PC-3 (cell line): ENCODE results near the gene SMOC2. TPM values are rescaled to one million over a fixed set of nuclear protein-coding genes. Genes with fewer than 3 reads are reported as not detected.

Experiments
- ATAC-seq: fragments of 200-7000 bp; cut with Tn5 transposase; 2 replicates; pipeline ENCODE4 v1.9.1; 2020; ENCODE audit warnings: mild to moderate bottlenecking, moderate library complexity
- BruUV-seq: library from RNA; stranded (reverse); fragments of 400-500 nt; replicated peaks from 2 replicates; lab custom pipeline; 2021; lab: Mats Ljungman, UMichigan
- CTCF ChIA-PET: fragments of 300-600 bp; sonication (Branson Sonifier 250); formaldehyde crosslinking; loops from one replicate; lab custom pipeline; 2022; ENCODE audit warnings: antibody characterized with exemption; lab: Charles Lee
- POLR2A ChIA-PET: fragments of 300-600 bp; sonication (Branson Sonifier 250); formaldehyde crosslinking; loops from one replicate; lab custom pipeline; 2022; ENCODE audit warnings: antibody characterized with exemption; ENCODE audit not compliant: unreplicated experiment; lab: Charles Lee
- DNase-seq: peaks from one replicate; pipeline ENCODE4 v3.0.0-alpha.2; 2015
- H2AFZ ChIP-seq: fragments of 300-600 bp; sonication (generic); 2 replicates; pipeline ENCODE4 v1.6.0; 2016; ENCODE audit warnings: antibody characterized with exemption, low read length
- H3F3A ChIP-seq: fragments of 300-600 bp; sonication (generic); one replicate; pipeline ENCODE4 v1.6.0; 2017; ENCODE audit warnings: antibody characterized with exemption, low read length, control low read depth, mild to moderate bottlenecking; ENCODE audit not compliant: unreplicated experiment
- H3K27ac ChIP-seq: fragments of 300-600 bp; sonication (generic); 2 replicates; pipeline ENCODE4 v1.5.1; 2016; ENCODE audit warnings: mild to moderate bottlenecking, low read length
- H3K27me3 ChIP-seq: fragments of 300-600 bp; sonication (generic); 2 replicates; pipeline ENCODE4 v1.6.1; 2016; ENCODE audit warnings: low read length, mixed read lengths
- H3K36me3 ChIP-seq: fragments of 300-600 bp; sonication (generic); 2 replicates; pipeline ENCODE4 v1.6.1; 2016; ENCODE audit warnings: low read depth, mixed run types, low read length, mixed read lengths
- H3K4me1 ChIP-seq: fragments of 300-600 bp; sonication (generic); 2 replicates; pipeline ENCODE4 v1.5.1; 2016; ENCODE audit warnings: low read length; ENCODE audit not compliant: insufficient read depth
- H3K4me2 ChIP-seq: fragments of 300-600 bp; sonication (generic); 2 replicates; pipeline ENCODE4 v1.6.0; 2016; ENCODE audit warnings: low read length
- H3K4me3 ChIP-seq: fragments of 300-600 bp; sonication (generic); 2 replicates; pipeline ENCODE4 v1.5.1; 2016; ENCODE audit warnings: mild to moderate bottlenecking, low read length, mixed read lengths
- H3K79me2 ChIP-seq: fragments of 300-600 bp; sonication (generic); 2 replicates; pipeline ENCODE4 v1.6.1; 2017; ENCODE audit warnings: low read length, mixed read lengths
- H3K9ac ChIP-seq: fragments of 300-600 bp; sonication (generic); 2 replicates; pipeline ENCODE4 v1.6.0; 2016; ENCODE audit warnings: mild to moderate bottlenecking, low read length
- H3K9me2 ChIP-seq: fragments of 300-600 bp; sonication (generic); replicated peaks from 2 replicates; pipeline ENCODE4 v1.6.1; 2016; ENCODE audit warnings: mixed run types, low read length, mixed read lengths
- H3K9me3 ChIP-seq: fragments of 300-600 bp; sonication (generic); 2 replicates; pipeline ENCODE4 v1.6.1; 2016; ENCODE audit warnings: low read length, mixed read lengths
- H4K20me1 ChIP-seq: fragments of 300-600 bp; sonication (generic); 2 replicates; pipeline ENCODE4 v1.6.1; 2016; ENCODE audit warnings: low read length, mixed read lengths
- CTCF ChIP-seq: fragments of 300-600 bp; sonication (generic); conservative IDR thresholded peaks from 2 replicates; pipeline ENCODE4 v1.5.1; 2017; ENCODE audit warnings: antibody characterized with exemption, low read depth, mild to moderate bottlenecking, low read length
- EZH2 ChIP-seq: fragments of 300-600 bp; sonication (generic); IDR thresholded peaks from one replicate; pipeline ENCODE4 v1.6.1; 2017; ENCODE audit warnings: antibody characterized with exemption, mild to moderate bottlenecking, low read length; ENCODE audit not compliant: unreplicated experiment
- EZH2phosphoT487 ChIP-seq: fragments of 300-600 bp; sonication (generic); IDR thresholded peaks from 2 replicates; pipeline ENCODE4 v1.6.1; 2018; ENCODE audit warnings: mild to moderate bottlenecking, antibody characterized with exemption, low read length, borderline replicate concordance
- intact Hi-C: fragments of 100-400 bp; cut with micrococcal nuclease; formaldehyde crosslinking; loops from 2 replicates; pipeline ENCODE4 v1.9.0; 2023
- total RNA-seq: library from RNA; depleted of rRNA; stranded (reverse); fragments of >200 nt; gene quantifications from 2 replicates; pipeline ENCODE4 v1.2.3, GENCODE V29; 2014

Gene SMOC2
- total RNA-seq, 1 experiment from 2014 or later = not detected

GRCh38 chr6:168611691-168612090 is 170.7 kb downstream of the SMOC2 start:
- H4K20me1 ChIP-seq = no peaks in the 10 kb centered on the region
- CTCF ChIA-PET = no interaction called here
- H3K9me3 ChIP-seq = no peaks in the 10 kb centered on the region
- TF ChIP-seq EZH2 (no peak), CTCF (no peak), EZH2phosphoT487 (no peak)
- no peaks in the 10 kb centered on the region for H3F3A ChIP-seq
- no peaks in the 10 kb centered on the region for H3K27me3 ChIP-seq
- H3K4me1 ChIP-seq = no peaks in the 10 kb centered on the region
- no peaks in the 10 kb centered on the region for H3K36me3 ChIP-seq
- POLR2A ChIA-PET = no interaction called here
- no peak overlapping the region for H3K9ac ChIP-seq
- no peak overlapping the region for H2AFZ ChIP-seq
- H3K9me2 ChIP-seq = no peaks in the 10 kb centered on the region
- no TSS peak for BruUV-seq
- no peak for ATAC-seq
- H3K27ac ChIP-seq = no peak overlapping the region
- intact Hi-C loops = no loop called here
- no peak overlapping the region for H3K4me3 ChIP-seq
- no peaks in the 10 kb centered on the region for H3K79me2 ChIP-seq
- no peak overlapping the region for H3K4me2 ChIP-seq
- DNase-seq = no peak

GRCh38 chr6:168612586-168612985 is 171.6 kb downstream of the SMOC2 start:
- ChIA-PET POLR2A (no interaction called here), CTCF (no interaction called here)
- no peaks in the 10 kb centered on the region for H3K9me3 ChIP-seq
- H2AFZ ChIP-seq = no peak overlapping the region
- intact Hi-C loops = no loop called here
- H3K4me3 ChIP-seq = no peak overlapping the region
- H3K4me2 ChIP-seq = no peak overlapping the region
- no peak for DNase-seq
- no peaks in the 10 kb centered on the region for H3F3A ChIP-seq
- TF ChIP-seq EZH2phosphoT487 (no peak), CTCF (no peak), EZH2 (no peak)
- no peaks in the 10 kb centered on the region for H3K36me3 ChIP-seq
- H3K4me1 ChIP-seq = no peaks in the 10 kb centered on the region
- H3K9ac ChIP-seq = no peak overlapping the region
- H3K79me2 ChIP-seq = no peaks in the 10 kb centered on the region
- no peak overlapping the region for H3K27ac ChIP-seq
- ATAC-seq = no peak
- BruUV-seq = no TSS peak
- no peaks in the 10 kb centered on the region for H3K27me3 ChIP-seq
- H3K9me2 ChIP-seq = no peaks in the 10 kb centered on the region
- H4K20me1 ChIP-seq = no peaks in the 10 kb centered on the region

- no peak overlapping the region for H3K4me3 ChIP-seq
- CTCF ChIA-PET = no interaction called here
- H3K4me1 ChIP-seq = no peaks in the 10 kb centered on the region
- H3K4me2 ChIP-seq = no peak overlapping the region
- no peak overlapping the region for H3K27ac ChIP-seq
- no peaks in the 10 kb centered on the region for H3F3A ChIP-seq
- DNase-seq = no peak
- no peak for ATAC-seq
- H4K20me1 ChIP-seq = no peaks in the 10 kb centered on the region
- TF ChIP-seq EZH2 = no peak
- no peak for TF ChIP-seq EZH2phosphoT487
- TF ChIP-seq CTCF = no peak
- no peaks in the 10 kb centered on the region for H3K79me2 ChIP-seq
- no peaks in the 10 kb centered on the region; the same call in 1 of the 2 replicates for H3K27me3 ChIP-seq
- no peaks in the 10 kb centered on the region for H3K9me3 ChIP-seq
- no peak overlapping the region for H3K9ac ChIP-seq
- no peaks in the 10 kb centered on the region for H3K9me2 ChIP-seq
- H3K36me3 ChIP-seq = no peaks in the 10 kb centered on the region
- H2AFZ ChIP-seq = no peak overlapping the region
- intact Hi-C loops = no loop called here
- BruUV-seq = no TSS peak
- POLR2A ChIA-PET = no interaction called here
Observed at GRCh38 chr6:168615837-168616236, 174.9 kb downstream of the SMOC2 start.
